ENCODE measurements around the gene ZBTB20.

ZBTB20 gene

DNA sequence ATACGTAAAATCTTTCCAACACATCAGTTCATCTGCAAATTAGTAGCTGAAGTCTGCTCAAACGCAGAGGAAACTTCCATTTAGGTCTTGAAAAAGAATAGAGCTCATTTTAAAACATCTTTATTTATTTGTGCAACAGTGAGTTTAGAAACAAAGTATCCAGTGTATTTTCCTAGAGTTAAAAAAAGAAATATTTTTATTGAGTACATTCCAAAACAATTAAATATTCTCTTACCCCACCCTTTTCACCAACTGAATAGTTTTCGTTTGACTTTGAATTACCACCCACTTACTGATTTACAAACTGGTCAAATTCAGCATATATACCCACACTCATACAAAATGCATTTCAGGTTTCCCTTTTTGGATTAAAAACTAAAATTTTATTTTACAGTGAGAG lies 104.7 kb downstream of the ZBTB20 start:
- H4K20me1 ChIP-seq (ENCODE audit: control insufficient read depth, insufficient read depth, low read depth, low read length) = no peaks in the 10 kb centered on the region
- no peaks in the 10 kb centered on the region for H3K36me3 ChIP-seq (ENCODE audit: control insufficient read depth, low read length)
- H3K4me1 ChIP-seq (ENCODE audit: control insufficient read depth, low read length) = no peaks in the 10 kb centered on the region
- no peaks in the 10 kb centered on the region for H3K9me2 ChIP-seq (replicated peaks; ENCODE audit: control insufficient read depth, low read length)
- H3K79me2 ChIP-seq (ENCODE audit: control insufficient read depth, low read length) = no peaks in the 10 kb centered on the region
- no peak overlapping the region for H3K27ac ChIP-seq (ENCODE audit: low read depth, low read length)
- no peaks in the 10 kb centered on the region for H3F3A ChIP-seq (ENCODE audit: control insufficient read depth, insufficient read depth)
- no peaks in the 10 kb centered on the region for H3K9me3 ChIP-seq (ENCODE audit: control insufficient read depth, insufficient read depth, low read length)
- H3K4me2 ChIP-seq (ENCODE audit: low read length) = no peak overlapping the region
- H3K27me3 ChIP-seq (ENCODE audit: control insufficient read depth, low read length) = no peaks in the 10 kb centered on the region
- no peak overlapping the region for H3K4me3 ChIP-seq (ENCODE audit: low read length)
- TF ChIP-seq, protein P1, sequence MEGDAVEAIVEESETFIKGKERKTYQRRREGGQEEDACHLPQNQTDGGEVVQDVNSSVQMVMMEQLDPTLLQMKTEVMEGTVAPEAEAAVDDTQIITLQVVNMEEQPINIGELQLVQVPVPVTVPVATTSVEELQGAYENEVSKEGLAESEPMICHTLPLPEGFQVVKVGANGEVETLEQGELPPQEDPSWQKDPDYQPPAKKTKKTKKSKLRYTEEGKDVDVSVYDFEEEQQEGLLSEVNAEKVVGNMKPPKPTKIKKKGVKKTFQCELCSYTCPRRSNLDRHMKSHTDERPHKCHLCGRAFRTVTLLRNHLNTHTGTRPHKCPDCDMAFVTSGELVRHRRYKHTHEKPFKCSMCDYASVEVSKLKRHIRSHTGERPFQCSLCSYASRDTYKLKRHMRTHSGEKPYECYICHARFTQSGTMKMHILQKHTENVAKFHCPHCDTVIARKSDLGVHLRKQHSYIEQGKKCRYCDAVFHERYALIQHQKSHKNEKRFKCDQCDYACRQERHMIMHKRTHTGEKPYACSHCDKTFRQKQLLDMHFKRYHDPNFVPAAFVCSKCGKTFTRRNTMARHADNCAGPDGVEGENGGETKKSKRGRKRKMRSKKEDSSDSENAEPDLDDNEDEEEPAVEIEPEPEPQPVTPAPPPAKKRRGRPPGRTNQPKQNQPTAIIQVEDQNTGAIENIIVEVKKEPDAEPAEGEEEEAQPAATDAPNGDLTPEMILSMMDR (IDR thresholded peaks at IDR 0.05; ENCODE audit: low read depth, low read length, poor library complexity, severe bottlenecking) = no peak
- no peak for TF ChIP-seq EZH2phosphoT487 (IDR thresholded peaks at IDR 0.05; ENCODE audit: borderline replicate concordance, low read length)

GRCh38 chr3:115040673-115041286 lies 106.3 kb downstream of the ZBTB20 start:
- Histone ChIP-seq H3K9me2 (replicated peaks; ENCODE audit: control insufficient read depth, low read length) (no peaks in the 10 kb centered on the region), H3K27me3 (ENCODE audit: control insufficient read depth, low read length) (no peaks in the 10 kb centered on the region), H3K4me1 (ENCODE audit: control insufficient read depth, low read length) (no peaks in the 10 kb centered on the region), H3K4me2 (ENCODE audit: low read length) (no peak overlapping the region), H4K20me1 (ENCODE audit: control insufficient read depth, insufficient read depth, low read depth, low read length) (no peaks in the 10 kb centered on the region), H3K79me2 (ENCODE audit: control insufficient read depth, low read length) (no peaks in the 10 kb centered on the region), H3K36me3 (ENCODE audit: control insufficient read depth, low read length) (no peaks in the 10 kb centered on the region), H3K9me3 (ENCODE audit: control insufficient read depth, insufficient read depth, low read length) (no peaks in the 10 kb centered on the region), H3K27ac (ENCODE audit: low read depth, low read length) (no peak overlapping the region), H3K4me3 (ENCODE audit: low read length) (no peak overlapping the region), H3F3A (ENCODE audit: control insufficient read depth, insufficient read depth) (no peaks in the 10 kb centered on the region)
- TF ChIP-seq, protein P1 (IDR thresholded peaks at IDR 0.05; ENCODE audit: low read depth, low read length, poor library complexity, severe bottlenecking) = peak; percentile 79
- TF ChIP-seq EZH2phosphoT487 (IDR thresholded peaks at IDR 0.05; ENCODE audit: borderline replicate concordance, low read length) = no peak

DNA sequence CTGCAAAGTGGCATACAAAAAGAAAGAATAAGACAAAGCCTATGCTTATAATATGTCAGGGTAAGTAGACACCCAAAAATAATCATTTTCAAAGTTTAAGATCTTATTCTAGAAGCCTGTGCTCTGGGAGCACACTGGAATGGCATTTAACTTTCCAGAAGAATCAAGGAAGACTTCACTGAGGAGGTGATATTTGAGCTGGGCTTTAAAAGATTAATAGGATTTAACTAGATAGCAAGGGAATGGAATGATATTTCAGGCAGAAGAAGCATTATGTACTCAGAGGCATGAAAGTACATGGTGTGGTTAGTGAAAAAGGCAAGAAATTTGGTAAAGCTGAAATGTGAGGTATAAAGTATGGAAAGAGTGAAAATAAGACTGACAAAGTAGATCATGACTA lies 106.8 kb downstream of the ZBTB20 start:
- Histone ChIP-seq H3K4me3 (ENCODE audit: low read length) (no peak overlapping the region), H3K79me2 (ENCODE audit: control insufficient read depth, low read length) (no peaks in the 10 kb centered on the region), H4K20me1 (ENCODE audit: control insufficient read depth, insufficient read depth, low read depth, low read length) (no peaks in the 10 kb centered on the region), H3K36me3 (ENCODE audit: control insufficient read depth, low read length) (no peaks in the 10 kb centered on the region), H3K4me1 (ENCODE audit: control insufficient read depth, low read length) (no peaks in the 10 kb centered on the region), H3F3A (ENCODE audit: control insufficient read depth, insufficient read depth) (no peaks in the 10 kb centered on the region), H3K9me3 (ENCODE audit: control insufficient read depth, insufficient read depth, low read length) (no peaks in the 10 kb centered on the region), H3K4me2 (ENCODE audit: low read length) (no peak overlapping the region), H3K9me2 (replicated peaks; ENCODE audit: control insufficient read depth, low read length) (no peaks in the 10 kb centered on the region), H3K27me3 (ENCODE audit: control insufficient read depth, low read length) (no peaks in the 10 kb centered on the region), H3K27ac (ENCODE audit: low read depth, low read length) (no peak overlapping the region)
- no peak for TF ChIP-seq EZH2phosphoT487 (IDR thresholded peaks at IDR 0.05; ENCODE audit: borderline replicate concordance, low read length)
- TF ChIP-seq, protein P1 (IDR thresholded peaks at IDR 0.05; ENCODE audit: low read depth, low read length, poor library complexity, severe bottlenecking) = no peak
